Body of pancreas (tissue), 4 donors: ENCODE data around the gene MIS18A.

Experiments used
- CTCF ChIP-seq, 7 experiments: fragments of 450-650 bp in 4 of 7; fragments of 200-600 bp in 3 of 7; sonication (generic) in 3 of 7; IDR thresholded peaks; one replicate each; pipeline ENCODE4 v1.5.1; 2016 to 2019; ENCODE audit warnings: antibody characterized with exemption in 7 of 7
- POLR2A ChIP-seq, 3 donors: fragments of 450-650 bp; IDR thresholded peaks; one replicate each; pipeline ENCODE4 v1.6.1; 2016; ENCODE audit warnings: antibody characterized with exemption in 3 of 3, mild to moderate bottlenecking in 2 of 3

DNA sequence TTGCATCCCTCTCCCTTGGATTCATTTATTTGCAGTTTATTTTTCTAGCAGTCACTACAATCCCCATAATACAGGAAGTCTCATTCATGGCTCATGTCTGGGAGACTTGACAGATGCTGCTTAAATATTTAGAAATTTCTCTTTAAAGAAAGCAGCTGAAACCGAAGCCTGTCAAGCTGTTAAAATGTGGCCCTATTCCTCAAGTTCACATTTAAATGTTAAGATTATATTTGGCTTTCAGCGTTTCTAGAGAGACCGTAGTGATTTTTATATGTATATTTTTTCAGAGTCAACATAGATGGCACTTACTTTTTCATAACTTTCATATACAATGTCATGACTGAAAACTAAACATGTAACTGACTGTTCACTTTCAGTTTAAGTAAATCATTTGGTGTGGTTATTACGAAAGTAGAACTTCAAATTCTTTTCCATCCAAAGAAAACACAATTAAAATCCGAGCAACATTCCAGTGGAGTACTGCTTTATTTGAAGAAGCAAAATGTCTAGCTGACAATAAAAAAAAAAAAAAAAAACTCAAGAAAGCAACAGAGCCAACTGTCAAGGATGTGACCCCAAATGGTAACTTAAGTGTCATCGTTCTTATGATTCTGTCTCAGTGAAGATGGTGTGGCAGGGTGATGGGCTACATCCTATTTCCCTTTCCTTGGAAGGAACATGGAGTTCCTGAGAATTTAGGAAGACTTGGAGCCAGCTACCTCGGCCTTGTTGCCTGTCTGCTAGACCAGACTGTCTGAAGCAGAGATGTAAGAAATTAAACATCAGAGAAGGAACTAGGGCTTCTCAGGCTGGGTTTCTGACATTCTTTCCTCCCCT is 37.8 kb downstream of the MIS18A start:
- TF ChIP-seq POLR2A (IDR thresholded peaks at IDR 0.05) (no peak), CTCF (IDR thresholded peaks at IDR 0.05) (no peak)
